Tongue (tissue), 3 donors: ENCODE data around the gene CYP27C1. TPM values are rescaled to one million over a fixed set of nuclear protein-coding genes. Genes with fewer than 3 reads are reported as not detected.

Experiments
- DNase-seq: peaks from one replicate; pipeline ENCODE4 v3.0.0-alpha.2; 2015
- small RNA-seq: library from RNA; depleted of rRNA; stranded (forward); fragments of <200 nt; gene quantifications from one replicate; pipeline ENCODE3, GENCODE V24; 2014; ENCODE audit warnings: low replicate concordance
- total RNA-seq: library from RNA; depleted of rRNA; stranded (reverse); fragments of >200 nt; gene quantifications from one replicate; pipeline ENCODE4 v1.2.3, GENCODE V29; 2014

Gene CYP27C1
- total RNA-seq, 1 donor from 2014 or later, result 4.4 TPM

GRCh38 chr2:127150996-127151395 lies 69.1 kb downstream of the CYP27C1 start:
- DNase-seq, result no peak

DNA sequence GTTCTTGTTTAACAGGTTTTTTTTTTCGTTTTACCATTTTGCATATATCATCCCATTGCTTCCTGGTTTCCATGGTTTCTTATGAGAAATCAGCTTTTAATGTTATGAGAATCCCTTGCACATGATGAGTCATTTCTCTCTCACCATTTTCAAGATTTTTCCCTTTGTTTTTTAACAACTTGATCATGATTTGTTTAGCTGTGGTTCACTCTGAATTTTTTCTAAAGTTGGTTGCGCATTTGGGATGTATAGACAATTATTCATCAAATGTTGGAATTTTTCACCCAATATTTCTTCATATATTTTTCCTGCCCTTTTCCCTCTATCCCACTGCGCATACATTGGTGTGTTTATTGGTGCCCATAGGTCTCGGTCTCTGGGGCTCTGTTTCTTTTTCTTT lies 70.7 kb downstream of the CYP27C1 start:
- no peak for DNase-seq

DNA sequence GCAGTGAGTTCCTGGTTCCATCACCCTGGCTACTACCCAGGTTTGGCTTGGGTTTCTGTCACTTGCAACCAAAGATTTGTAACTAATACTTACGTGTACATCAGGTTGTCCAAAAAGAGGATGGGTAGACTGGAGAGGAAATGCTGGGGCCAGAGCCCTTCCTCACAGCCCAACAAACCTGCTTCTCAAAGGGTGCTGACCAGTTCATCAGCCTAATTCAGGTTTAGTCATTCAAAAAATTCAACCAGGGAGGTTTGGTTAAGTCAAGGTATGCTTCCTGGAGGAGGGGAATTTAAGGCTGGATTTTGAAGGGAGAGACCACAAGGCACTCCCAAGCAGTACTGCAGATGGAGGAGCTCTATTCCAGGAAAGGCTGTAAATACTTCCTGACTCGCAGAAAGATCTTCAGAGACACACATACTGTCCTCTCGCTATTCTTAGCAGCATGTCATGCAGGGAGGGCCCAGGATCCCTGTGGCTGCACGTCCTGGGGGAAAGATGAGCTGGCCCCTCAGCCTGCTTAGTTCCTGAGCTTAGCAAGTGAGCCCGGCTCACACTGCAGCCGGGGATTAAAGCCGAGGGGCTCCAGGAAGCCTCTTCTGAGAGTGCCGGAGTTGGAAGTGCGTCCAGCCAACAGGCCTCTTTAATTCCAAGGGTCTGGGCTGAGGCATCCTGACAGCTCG lies 73.1 kb downstream of the CYP27C1 start:
- peak; percentile 86 for DNase-seq

GRCh38 chr2:127146071-127146725 lies 73.9 kb downstream of the CYP27C1 start:
- DNase-seq, result no peak

DNA sequence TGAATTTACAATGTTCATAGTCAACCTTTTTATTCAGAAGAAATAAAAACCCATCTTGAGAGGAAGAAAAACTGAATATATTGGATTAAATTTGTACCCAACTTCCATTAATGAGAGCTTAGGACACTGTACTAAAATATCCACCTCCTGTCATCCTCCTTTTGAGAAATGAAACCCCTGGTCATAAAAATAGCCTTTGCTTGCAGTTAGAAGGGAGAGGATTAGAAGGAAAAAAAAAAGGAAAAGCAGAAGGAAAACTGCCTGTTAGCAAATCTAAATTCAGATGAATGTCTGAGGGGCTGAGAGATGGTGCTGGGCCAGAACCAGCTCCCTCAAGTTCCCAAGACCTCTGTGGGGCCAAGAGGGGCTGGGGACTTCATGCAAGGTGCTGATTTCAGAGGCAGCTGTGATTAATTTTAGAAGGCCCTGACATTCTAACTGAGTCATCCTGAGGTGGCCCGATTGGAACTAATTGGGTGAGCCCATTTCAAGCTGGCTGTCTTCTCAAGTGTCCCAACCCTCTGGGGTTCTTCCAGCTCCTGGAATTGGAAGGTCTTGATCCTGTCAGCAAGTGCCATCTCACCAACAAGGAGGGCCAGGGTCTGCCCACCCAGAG lies 74.7 kb downstream of the CYP27C1 start:
- DNase-seq, result peak; percentile 75

DNA sequence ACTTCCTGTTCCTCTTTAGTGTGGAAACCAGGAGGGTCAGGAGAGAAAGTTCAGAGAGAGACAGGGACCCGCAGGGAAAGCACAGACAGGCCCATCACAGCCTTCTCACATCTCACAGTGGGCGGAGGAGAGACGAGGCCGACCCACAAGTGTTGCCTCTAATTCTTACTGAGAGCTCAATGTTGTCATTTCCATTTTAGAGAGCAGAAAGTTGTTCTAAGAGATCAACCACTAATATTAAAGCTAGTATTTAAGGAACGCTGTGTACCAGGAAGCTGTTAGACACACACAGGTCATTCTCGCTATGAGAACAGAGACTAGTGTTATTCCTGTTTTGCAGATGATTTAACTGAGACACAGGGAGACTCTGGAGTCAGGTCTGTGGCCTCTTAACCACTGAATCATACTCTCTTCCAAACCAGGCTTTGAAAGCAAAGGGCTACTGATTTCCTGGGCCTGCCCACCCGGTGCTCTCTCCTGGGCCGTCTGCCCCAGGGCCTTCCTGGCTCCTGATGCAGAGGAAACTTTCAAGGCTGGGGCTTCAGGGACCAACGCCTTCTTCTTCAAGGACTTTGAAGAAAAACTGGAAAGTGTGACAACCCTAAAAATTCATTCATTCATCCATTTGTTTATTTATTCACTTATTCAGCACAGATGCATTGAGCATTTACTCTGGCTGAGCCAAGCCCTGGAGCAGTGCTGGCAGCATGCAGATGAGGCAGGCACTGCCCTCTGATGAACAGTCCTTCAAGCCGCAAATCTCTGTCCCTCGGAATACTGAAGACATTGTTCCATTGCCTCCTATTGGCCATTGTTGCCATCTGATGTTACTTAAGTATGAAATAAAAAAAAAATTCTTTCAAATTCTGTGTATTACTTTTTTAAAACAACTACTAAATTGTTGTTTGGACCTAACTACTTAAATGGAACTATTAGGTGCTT lies 76.0 kb downstream of the CYP27C1 start:
- DNase-seq, result peak; percentile 49

- no peak for DNase-seq
Observed at GRCh38 chr2:127142663-127143630, 77.2 kb downstream of the CYP27C1 start.

- no peak for DNase-seq
Observed at GRCh38 chr2:127140538-127140937, 79.6 kb downstream of the CYP27C1 start.

- DNase-seq, result no peak
Observed at GRCh38 chr2:127139766-127140165, 80.3 kb downstream of the CYP27C1 start.

DNA sequence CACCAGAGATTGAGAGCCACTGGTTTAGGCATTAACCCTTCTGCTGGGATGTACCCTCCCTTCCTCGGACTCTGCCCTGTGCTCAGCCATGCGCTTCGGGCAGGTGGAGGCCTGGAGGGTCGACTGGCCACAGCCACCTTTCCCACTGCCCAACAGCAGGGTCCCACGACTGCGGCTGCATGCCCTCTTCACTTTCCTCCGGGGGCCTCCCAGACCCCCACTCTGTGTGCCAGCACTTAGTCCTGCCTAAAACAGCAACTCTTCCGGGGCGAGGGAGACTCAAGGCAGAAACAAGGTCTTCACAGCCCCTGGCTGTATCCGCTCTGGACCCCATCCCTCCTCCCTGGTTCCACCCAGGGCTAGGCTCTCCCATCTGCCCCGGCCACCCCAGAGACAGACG lies 81.8 kb downstream of the CYP27C1 start:
- no peak for DNase-seq

DNA sequence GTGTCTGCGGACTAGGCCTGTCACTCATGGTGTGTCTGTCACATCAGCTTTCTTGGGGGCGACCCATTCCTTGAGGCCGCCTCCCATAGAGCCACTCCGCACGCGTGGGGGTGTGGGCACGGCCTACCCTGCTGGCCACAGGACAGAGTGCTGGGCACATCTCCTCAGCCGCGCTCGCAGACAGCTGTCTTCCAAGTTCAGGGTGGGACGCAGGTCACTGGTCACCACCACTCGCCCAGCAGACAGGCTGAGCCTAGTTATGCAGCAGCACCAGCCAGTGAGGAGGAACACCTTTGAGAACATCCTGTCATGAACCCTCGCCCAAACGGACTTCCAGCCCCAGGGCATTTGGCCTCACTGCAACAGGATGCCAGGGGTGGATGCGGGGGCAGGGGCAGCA lies 82.4 kb downstream of the CYP27C1 start:
- DNase-seq, result no peak

DNA sequence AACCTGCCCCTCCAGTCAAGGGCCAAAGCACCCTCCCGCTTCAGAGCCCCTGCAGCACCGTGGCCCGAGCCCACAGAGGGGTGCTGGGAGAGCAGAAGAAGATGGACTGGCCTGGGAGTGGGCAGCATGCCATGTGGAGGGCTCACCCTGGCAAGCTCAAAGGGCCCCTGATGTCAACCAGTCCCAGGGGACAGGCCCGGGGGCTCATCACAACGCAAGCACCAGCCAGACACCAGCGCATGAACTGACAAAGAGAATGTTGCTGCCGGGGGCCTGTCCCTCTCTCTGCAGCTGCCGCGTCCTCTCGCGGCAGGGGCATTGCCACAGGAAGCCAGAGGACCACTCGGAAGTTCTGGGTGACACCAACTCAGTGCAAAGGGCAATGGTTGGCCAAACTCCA lies 82.9 kb downstream of the CYP27C1 start:
- no peak for DNase-seq

- DNase-seq, result peak; percentile 67
Observed at GRCh38 chr2:127134833-127135830, 85.0 kb downstream of the CYP27C1 start.

GRCh38 chr2:127134235-127134634 lies 85.9 kb downstream of the CYP27C1 start:
- no peak for DNase-seq

Small RNAs within 50 kb of the gene (small RNA-seq; reads per million reads assigned to genes)
- gene NIFKP9, result not detected

Other genes starting within 250 kb of the CYP27C1 start
- gene BIN1, start 113.1 kb downstream of the CYP27C1 start, total RNA-seq, result 697 TPM
- gene ERCC3, start 73.8 kb upstream of the CYP27C1 start, total RNA-seq, result 59.2 TPM
- 57.7 TPM for gene MAP3K2, start 167.7 kb upstream of the CYP27C1 start, total RNA-seq
- gene PROC, start 198.1 kb upstream of the CYP27C1 start, total RNA-seq, result not detected